GM12875 (cell line): ENCODE measurements around the gene PCBP4.

ENCODE experiments used
- H3K4me3 ChIP-seq: one replicate; pipeline ENCODE4 v1.5.1; 2011; ENCODE audit warnings: low read depth, low read length, control low read depth
- CTCF ChIP-seq: IDR thresholded peaks from 2 replicates; pipeline ENCODE4 v1.5.1; 2011; ENCODE audit warnings: low read depth, mild to moderate bottlenecking, control low read depth, inconsistent platforms, low read length, moderate library complexity, borderline replicate concordance; ENCODE audit not compliant: insufficient read depth

Gene PCBP4

GRCh38 chr3:51916418-51916817, 50.8 kb downstream of the PCBP4 start:
- no peak for TF ChIP-seq CTCF

GRCh38 chr3:51908026-51908425, 59.2 kb downstream of the PCBP4 start:
- H3K4me3 ChIP-seq = no peak overlapping the region
- no peak for TF ChIP-seq CTCF

More at GRCh38 chr3:51916418-51916817, 50.8 kb downstream of the PCBP4 start:
- no peak overlapping the region for H3K4me3 ChIP-seq
